Activated CD8-positive, alpha-beta memory T cell treated with anti-CD3 and anti-CD28 coated beads, Interleukin-2, amount 10 ng/mL, durations not matched to agents 7 days and 5 days (primary cell): ENCODE data around the gene TMEM52. TPM values are rescaled to one million over a fixed set of nuclear protein-coding genes. Genes with fewer than 3 reads are reported as not detected.
A peak's percentile ranks its signal among the peaks of the same experiment; 100 is the strongest.

Experiments
- ATAC-seq: fragments of 150-1000 bp; cut with Tn5 transposase; one replicate; pipeline ENCODE4 v1.10.0; 2021; ENCODE audit warnings: moderate library complexity
- CTCF ChIA-PET: fragments of 350-600 bp; sonication (Branson Sonifier 250); formaldehyde crosslinking; loops from one replicate; lab custom pipeline; 2021; ENCODE audit warnings: antibody characterized with exemption; lab: Charles Lee
- DNase-seq: peaks from one replicate; pipeline ENCODE4 v3.0.0-alpha.2; 2020
- H3K27ac Mint-ChIP-seq: one replicate; pipeline ENCODE4 v1.8.0; 2021; ENCODE audit warnings: mild to moderate bottlenecking, mixed read lengths
- H3K27me3 Mint-ChIP-seq: one replicate; pipeline ENCODE4 v1.8.0; 2021; ENCODE audit warnings: mixed read lengths
- H3K36me3 Mint-ChIP-seq: one replicate; pipeline ENCODE4 v1.8.0; 2021; ENCODE audit warnings: mild to moderate bottlenecking, mixed read lengths
- H3K4me1 Mint-ChIP-seq: one replicate; pipeline ENCODE4 v1.8.0; 2021; ENCODE audit warnings: mixed read lengths
- H3K4me3 Mint-ChIP-seq: one replicate; pipeline ENCODE4 v1.8.0; 2021; ENCODE audit warnings: mild to moderate bottlenecking, moderate library complexity, mixed read lengths
- H3K9me3 Mint-ChIP-seq: one replicate; pipeline ENCODE4 v1.8.0; 2022; ENCODE audit warnings: low read depth, mixed read lengths
- total RNA-seq, 2 experiments: library from RNA; stranded (reverse); gene quantifications; one replicate each; pipeline ENCODE4 v1.2.3, GENCODE V29; 2021

TMEM52 gene
- total RNA-seq, 2 experiments from 2014 or later, result not detected

DNA sequence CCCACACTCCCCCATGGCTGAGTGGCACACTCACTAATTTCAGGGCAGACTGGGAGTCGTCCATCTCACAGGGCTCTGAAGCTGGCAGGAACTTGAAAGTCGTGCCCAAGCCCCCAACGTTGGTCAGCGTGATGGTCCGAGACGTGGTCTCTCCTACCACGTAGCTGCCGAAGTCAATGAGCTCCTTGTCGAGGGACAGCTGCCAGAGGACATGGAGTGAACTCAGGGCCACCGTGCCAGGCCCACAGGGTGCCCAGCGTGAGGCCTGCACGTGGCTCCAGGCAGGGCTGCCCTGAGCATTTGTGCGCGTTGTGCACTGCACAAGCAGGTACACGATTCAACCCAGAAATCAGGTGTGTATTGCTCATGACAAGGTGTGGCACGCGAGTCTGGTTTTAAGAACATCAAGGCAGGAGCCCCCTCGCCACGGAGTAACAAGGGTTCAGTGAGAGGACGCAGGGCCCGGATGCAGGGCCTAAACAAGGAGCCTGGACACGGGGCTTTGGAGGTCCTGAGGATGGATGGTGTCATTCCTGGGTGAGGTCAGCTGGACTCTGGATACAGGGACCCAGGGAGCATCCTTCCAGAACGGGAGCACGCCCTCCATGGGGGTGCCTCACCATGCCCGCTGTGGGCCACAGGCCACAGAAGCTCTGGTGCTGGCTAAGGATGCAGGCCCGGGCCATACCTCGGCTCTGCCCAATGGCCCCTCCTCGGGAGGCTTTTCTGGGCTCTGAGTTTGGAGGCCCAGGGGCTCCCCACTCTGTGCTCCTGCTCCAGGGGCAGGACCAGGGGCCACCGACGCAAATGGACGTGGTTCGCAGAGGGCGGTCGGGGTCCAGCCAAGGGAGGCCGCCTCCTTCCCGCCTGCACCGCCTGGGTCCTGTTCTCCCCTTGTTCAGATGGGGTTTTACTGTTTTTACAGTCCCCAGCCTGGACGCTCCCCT is 37.8 kb upstream of the TMEM52 start:
- Mint-ChIP-seq H3K27ac (no peak overlapping the region), H3K9me3 (peaks cover 4% of the 10 kb centered on the region), H3K36me3 (peaks cover 1% of the 10 kb centered on the region), H3K4me1 (peaks cover 2% of the 10 kb centered on the region), H3K27me3 (peaks cover 14% of the 10 kb centered on the region), H3K4me3 (no peak overlapping the region)
- no peak for ATAC-seq
- CTCF ChIA-PET, result interaction anchor here (1.0 kb wide), 1 partner anchor 88 kb away, joined by 3 read pairs; no protein-coding TSS in a partner anchor
- DNase-seq, result no peak

DNA sequence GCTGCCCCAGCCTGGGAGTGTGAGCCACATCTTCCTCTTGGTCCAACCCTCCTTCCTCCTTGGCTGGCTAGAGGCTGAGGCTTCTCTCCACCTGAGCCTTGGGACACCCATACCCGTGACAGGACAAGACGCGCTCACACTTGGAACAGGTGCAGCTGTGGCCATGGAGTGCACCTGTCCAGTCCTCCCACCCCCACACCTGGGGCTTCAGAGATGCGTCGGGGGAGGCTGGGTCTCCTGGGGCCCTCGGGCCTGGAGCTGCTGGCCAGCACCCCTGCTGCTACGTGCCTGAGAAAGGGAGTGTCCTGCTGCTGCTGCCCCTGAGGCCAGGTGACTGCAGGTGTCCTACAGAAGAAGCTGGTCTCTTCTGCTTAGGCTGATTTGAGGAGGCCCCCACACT is 37.0 kb upstream of the TMEM52 start:
- H3K36me3 Mint-ChIP-seq, result peaks cover 1% of the 10 kb centered on the region
- DNase-seq (no peak), ATAC-seq (no peak)
- no peak overlapping the region for H3K27ac Mint-ChIP-seq
- CTCF ChIA-PET, result interaction anchor here (1.0 kb wide), 1 partner anchor 88 kb away, joined by 3 read pairs; no protein-coding TSS in a partner anchor
- H3K27me3 Mint-ChIP-seq, result peaks cover 10% of the 10 kb centered on the region
- peaks cover 5% of the 10 kb centered on the region for H3K9me3 Mint-ChIP-seq
- H3K4me1 Mint-ChIP-seq, result peaks cover 2% of the 10 kb centered on the region
- no peak overlapping the region for H3K4me3 Mint-ChIP-seq

DNA sequence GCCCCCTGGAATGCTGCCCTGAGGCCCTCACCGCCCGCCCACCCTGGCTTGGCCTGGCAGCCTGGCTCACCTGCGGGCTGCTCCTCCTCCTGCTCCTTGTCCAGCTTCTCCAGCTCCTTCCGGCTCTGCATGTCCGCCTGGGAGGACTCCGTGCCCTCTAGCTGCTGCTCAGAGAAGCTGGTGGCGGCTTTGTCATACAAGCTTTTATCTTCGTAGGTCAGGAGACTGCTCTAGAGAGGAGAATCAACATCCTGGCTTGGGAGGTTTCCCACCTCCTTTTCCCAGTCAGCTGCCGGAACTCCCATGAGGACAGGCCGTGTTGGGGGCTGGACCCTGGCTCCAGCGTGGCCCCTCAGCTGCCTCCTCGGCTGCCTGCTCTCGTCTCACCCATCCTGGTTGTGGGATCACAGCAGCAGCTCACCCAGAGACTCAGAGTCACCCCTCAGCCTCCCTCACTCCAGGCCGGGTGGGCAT is 36.6 kb upstream of the TMEM52 start:
- Mint-ChIP-seq H3K27ac (no peak overlapping the region), H3K4me3 (no peak overlapping the region), H3K4me1 (peaks cover 2% of the 10 kb centered on the region), H3K36me3 (peaks cover 1% of the 10 kb centered on the region), H3K27me3 (peaks cover 6% of the 10 kb centered on the region), H3K9me3 (peaks cover 10% of the 10 kb centered on the region)
- no peak for ATAC-seq
- DNase-seq, result no peak
- CTCF ChIA-PET, result interaction anchor here (1.0 kb wide), 1 partner anchor 89 kb away, joined by 3 read pairs; no protein-coding TSS in a partner anchor

DNA sequence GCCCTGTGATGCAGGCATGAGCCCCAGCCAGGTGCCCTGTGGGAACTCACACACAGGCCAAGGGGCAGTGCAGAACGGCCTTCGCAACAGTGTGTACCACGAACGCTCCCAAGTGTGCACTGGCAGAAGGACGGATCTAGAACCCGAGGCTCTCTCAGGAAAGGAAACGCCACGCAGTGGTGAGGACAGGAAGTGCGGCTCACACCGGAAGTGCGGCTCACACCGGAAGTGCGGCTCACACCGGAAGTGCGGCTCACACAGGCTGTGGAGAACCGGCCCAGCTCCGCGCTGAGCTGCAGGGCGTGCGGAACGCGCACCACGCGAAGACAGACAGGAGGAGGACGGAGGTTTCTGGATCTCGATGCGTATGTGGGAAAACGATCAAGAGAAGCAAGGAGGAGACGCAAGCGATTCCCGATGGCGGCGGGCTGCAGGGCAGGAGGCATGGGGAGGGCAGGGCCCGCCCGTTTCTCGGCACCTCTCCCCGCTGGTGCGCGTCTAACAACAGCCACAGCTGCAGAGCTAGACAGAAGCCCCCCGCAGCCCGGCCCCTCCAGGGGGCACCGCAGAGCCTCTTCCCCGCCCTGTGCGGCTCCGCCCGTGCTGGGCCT is 35.9 kb upstream of the TMEM52 start:
- no peaks in the 10 kb centered on the region for H3K4me1 Mint-ChIP-seq
- no peak overlapping the region for H3K27ac Mint-ChIP-seq
- no peak overlapping the region for H3K4me3 Mint-ChIP-seq
- H3K27me3 Mint-ChIP-seq, result peaks cover 3% of the 10 kb centered on the region
- peaks cover 11% of the 10 kb centered on the region for H3K9me3 Mint-ChIP-seq
- CTCF ChIA-PET, result no interaction called here
- DNase-seq (no peak), ATAC-seq (no peak)
- peaks cover 1% of the 10 kb centered on the region for H3K36me3 Mint-ChIP-seq

DNA sequence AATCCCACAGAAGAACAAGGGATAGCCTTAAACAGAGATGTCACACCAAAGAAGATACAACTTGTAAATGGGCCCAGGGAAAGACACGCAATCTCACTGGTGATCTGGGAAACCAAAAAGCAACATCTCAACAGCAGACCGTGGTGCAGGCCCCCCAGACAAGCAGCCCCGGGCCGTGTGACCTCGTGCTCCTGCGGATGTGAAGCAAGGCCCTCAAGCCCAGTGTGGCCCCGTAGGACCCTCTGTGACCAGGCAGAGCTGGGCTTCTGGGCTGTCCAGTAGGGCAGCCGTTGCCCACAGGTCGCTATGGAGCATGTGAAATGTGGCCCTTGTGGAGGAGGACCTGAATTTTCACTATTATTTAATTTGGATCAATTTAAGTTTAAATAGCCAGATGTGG is 34.9 kb upstream of the TMEM52 start:
- Mint-ChIP-seq H3K36me3 (peaks cover 1% of the 10 kb centered on the region), H3K9me3 (peaks cover 11% of the 10 kb centered on the region)
- CTCF ChIA-PET, result no interaction called here

DNA sequence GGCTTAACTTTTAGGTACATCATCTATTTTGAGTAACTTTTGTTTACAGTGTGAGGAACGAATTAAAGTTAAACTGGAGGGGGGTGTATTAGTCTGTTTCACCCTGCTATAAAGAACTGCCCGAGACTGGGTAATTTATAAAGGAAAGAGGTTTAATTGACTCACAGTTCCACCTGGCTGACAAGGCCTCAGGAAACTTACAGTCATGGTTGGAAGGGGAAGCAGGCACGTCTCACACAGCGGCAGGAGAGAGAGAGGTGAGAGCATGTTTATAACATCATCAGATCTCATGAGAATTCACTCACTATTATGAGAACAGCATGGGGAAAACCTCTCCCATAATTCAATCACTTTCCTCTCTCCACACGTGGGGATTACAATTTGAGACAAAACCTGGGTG is 31.9 kb upstream of the TMEM52 start:
- H3K4me1 Mint-ChIP-seq, result no peaks in the 10 kb centered on the region
- H3K27me3 Mint-ChIP-seq, result peaks cover 3% of the 10 kb centered on the region
- no peak overlapping the region for H3K4me3 Mint-ChIP-seq
- H3K27ac Mint-ChIP-seq, result no peak overlapping the region
- CTCF ChIA-PET, result no interaction called here
- ATAC-seq, result no peak
- peaks cover 1% of the 10 kb centered on the region for H3K36me3 Mint-ChIP-seq
- peaks cover 11% of the 10 kb centered on the region for H3K9me3 Mint-ChIP-seq
- DNase-seq, result no peak

More for the DNA sequence above, 34.9 kb upstream of the TMEM52 start:
- DNase-seq (no peak), ATAC-seq (no peak)
- peaks cover 3% of the 10 kb centered on the region for H3K27me3 Mint-ChIP-seq
- no peaks in the 10 kb centered on the region for H3K4me1 Mint-ChIP-seq
- H3K27ac Mint-ChIP-seq, result no peak overlapping the region
- no peak overlapping the region for H3K4me3 Mint-ChIP-seq

DNA sequence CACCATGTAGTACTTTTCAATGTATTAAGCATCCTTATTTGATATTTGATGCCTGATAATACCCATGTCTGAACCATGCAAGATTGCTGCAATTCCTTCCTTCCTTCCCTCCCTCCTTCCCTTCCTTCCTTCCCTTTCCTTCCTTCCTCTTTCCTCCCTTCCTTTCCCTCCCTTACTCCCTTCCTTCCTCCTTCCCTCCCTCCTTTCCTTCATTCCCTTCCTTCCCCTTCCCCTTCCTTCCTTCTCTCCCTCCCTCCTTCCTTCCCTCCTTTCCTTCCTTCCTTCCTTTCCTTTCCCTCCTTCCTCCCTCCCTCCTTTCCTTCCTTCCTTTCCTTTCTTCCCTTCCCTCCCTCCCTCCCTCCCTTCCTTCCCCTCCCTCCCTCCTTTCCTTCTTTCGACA is 29.7 kb upstream of the TMEM52 start:
- Mint-ChIP-seq H3K4me3 (no peak overlapping the region), H3K4me1 (peaks cover 2% of the 10 kb centered on the region), H3K27ac (no peak overlapping the region), H3K36me3 (no peaks in the 10 kb centered on the region), H3K9me3 (peaks cover 7% of the 10 kb centered on the region), H3K27me3 (peaks cover 3% of the 10 kb centered on the region)
- ATAC-seq (no peak), DNase-seq (no peak)
- CTCF ChIA-PET, result interaction anchor here (0.8 kb wide), 1 partner anchor 96 kb away, joined by 4 read pairs; no protein-coding TSS in a partner anchor

DNA sequence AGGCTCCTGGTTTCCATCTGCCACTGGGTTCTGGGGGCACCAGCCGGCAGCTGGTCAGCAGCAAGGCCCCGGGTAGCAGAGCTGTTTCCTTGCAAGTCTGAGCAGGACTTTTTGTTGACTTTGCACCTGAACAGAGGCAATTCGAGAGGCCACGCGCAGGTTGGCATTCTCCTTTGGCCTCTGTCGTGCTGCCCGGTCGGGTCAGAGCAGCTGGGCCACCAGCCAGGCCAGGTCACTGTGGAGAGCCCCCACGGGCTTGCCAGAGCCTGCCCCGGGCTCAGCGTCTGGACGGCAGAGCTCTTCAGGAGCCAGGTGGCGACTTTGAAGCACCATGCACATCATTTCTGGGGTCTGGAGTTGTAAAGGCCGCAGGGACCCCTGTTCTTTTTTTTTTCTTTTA is 28.4 kb upstream of the TMEM52 start:
- no peaks in the 10 kb centered on the region for H3K36me3 Mint-ChIP-seq
- no peak overlapping the region for H3K27ac Mint-ChIP-seq
- CTCF ChIA-PET, result interaction anchor here (0.8 to 4.6 kb wide), 2 partner anchors 93 to 97 kb away, joined by 3 to 27 read pairs; no protein-coding TSS in a partner anchor
- no peak for ATAC-seq
- peaks cover 2% of the 10 kb centered on the region for H3K4me1 Mint-ChIP-seq
- no peak for DNase-seq
- no peak overlapping the region for H3K4me3 Mint-ChIP-seq
- peaks cover 3% of the 10 kb centered on the region for H3K27me3 Mint-ChIP-seq
- H3K9me3 Mint-ChIP-seq, result peaks cover 7% of the 10 kb centered on the region

DNA sequence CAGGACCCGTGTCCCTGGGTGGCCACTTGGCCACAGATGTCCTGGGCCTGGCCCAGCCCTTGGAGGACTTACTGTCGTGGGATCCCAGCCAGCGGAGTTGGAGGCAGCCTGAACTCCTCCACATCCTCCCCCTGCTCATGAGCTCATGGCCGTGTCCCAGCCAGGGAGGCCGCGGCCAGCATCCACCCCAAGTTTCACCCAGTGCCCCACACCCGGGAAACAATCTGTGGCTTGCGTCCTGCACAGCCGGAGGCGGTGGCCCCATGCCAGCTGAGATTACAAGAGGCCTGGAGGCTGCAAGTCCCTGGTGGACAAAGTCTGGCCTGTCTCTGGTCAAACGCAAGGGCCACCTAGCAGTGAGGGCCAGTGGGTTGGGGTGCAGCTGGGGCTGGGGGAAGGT is 27.5 kb upstream of the TMEM52 start:
- DNase-seq (no peak), ATAC-seq (no peak)
- H3K36me3 Mint-ChIP-seq, result no peaks in the 10 kb centered on the region
- H3K4me3 Mint-ChIP-seq, result no peak overlapping the region
- H3K9me3 Mint-ChIP-seq, result peaks cover 7% of the 10 kb centered on the region
- H3K4me1 Mint-ChIP-seq, result peaks cover 2% of the 10 kb centered on the region
- H3K27me3 Mint-ChIP-seq, result no peaks in the 10 kb centered on the region
- CTCF ChIA-PET, result interaction anchor here (4.6 kb wide), 1 partner anchor 98 kb away, joined by 27 read pairs; no protein-coding TSS in a partner anchor
- H3K27ac Mint-ChIP-seq, result no peak overlapping the region

DNA sequence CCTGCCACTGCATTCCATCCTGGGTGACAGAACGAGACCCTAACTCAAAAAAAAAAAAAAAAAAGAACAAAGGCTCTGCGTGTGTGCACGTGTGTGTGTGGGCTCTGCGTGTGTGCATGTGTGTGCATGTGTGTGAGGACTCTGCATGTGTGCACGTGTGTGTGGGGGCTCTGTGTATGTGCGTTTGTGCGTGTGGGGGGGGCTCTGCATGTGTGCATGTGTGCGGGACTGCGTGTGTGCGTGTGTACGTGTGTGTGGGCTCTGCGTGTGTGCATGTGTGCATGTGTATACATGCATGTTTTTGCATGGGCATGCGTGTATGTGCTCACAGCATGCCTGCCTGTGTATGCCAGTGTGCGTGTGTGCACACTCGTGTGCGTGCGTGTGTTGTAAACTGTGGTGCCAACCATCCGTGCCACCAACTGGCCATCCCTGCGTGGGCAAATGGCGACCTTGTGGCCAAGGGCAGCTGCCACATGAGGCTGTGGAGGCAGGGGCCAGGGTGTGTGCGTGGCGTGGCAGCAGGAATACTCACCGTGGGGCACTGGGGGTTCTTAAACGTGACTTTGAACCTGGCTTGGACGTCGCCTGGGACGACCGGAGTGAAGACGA is 26.8 kb upstream of the TMEM52 start:
- H3K4me1 Mint-ChIP-seq, result peaks cover 2% of the 10 kb centered on the region
- ATAC-seq, result no peak
- H3K4me3 Mint-ChIP-seq, result no peak overlapping the region
- H3K36me3 Mint-ChIP-seq, result no peaks in the 10 kb centered on the region
- CTCF ChIA-PET, result interaction anchor here (4.6 kb wide), 1 partner anchor 99 kb away, joined by 27 read pairs; no protein-coding TSS in a partner anchor
- no peaks in the 10 kb centered on the region for H3K27me3 Mint-ChIP-seq
- DNase-seq, result no peak
- H3K27ac Mint-ChIP-seq, result no peak overlapping the region
- H3K9me3 Mint-ChIP-seq, result peaks cover 4% of the 10 kb centered on the region

DNA sequence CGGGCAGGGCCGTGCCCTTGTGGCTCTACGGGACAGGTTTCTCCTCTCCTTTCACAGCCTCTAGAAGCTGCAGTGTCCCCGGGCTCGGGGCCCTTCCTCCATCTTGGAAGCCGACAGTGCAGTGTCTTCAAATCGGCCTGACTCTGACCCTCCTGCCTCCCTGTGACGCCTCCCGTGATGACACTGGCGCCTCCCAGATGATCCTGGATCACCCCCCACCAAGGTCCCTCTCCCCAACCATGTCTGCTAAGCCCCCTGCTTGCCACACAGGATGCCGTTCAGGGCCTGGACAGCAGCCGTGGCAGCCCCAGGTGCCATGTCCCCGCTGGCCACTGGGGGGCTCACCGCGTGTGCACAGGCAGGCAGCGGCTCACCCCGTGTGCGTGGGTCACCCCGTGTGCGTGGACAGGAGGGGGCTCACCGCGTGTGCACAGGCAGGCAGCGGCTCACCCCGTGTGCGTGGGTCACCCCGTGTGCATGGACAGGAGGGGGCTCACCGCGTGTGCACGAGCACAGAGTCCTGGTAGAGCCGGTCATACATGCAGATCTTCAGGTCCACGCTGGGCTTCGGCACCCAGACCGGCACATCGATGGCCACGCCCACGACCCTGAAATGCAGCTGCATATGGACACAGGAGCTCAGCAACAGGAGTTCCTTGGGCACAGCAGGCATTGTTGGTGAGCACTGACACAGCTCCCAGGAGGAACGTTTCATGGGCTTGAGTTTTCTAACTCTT is 24.9 kb upstream of the TMEM52 start:
- ATAC-seq (peak; percentile 89), DNase-seq (peak; percentile 68)
- Mint-ChIP-seq H3K9me3 (no peaks in the 10 kb centered on the region), H3K27ac (no peak overlapping the region), H3K4me3 (no peak overlapping the region), H3K36me3 (no peaks in the 10 kb centered on the region), H3K4me1 (peaks cover 2% of the 10 kb centered on the region), H3K27me3 (no peaks in the 10 kb centered on the region)
- CTCF ChIA-PET, result interaction anchor here (0.9 to 4.6 kb wide), 2 partner anchors 62 to 101 kb away, joined by 3 to 27 read pairs; no protein-coding TSS in a partner anchor

DNA sequence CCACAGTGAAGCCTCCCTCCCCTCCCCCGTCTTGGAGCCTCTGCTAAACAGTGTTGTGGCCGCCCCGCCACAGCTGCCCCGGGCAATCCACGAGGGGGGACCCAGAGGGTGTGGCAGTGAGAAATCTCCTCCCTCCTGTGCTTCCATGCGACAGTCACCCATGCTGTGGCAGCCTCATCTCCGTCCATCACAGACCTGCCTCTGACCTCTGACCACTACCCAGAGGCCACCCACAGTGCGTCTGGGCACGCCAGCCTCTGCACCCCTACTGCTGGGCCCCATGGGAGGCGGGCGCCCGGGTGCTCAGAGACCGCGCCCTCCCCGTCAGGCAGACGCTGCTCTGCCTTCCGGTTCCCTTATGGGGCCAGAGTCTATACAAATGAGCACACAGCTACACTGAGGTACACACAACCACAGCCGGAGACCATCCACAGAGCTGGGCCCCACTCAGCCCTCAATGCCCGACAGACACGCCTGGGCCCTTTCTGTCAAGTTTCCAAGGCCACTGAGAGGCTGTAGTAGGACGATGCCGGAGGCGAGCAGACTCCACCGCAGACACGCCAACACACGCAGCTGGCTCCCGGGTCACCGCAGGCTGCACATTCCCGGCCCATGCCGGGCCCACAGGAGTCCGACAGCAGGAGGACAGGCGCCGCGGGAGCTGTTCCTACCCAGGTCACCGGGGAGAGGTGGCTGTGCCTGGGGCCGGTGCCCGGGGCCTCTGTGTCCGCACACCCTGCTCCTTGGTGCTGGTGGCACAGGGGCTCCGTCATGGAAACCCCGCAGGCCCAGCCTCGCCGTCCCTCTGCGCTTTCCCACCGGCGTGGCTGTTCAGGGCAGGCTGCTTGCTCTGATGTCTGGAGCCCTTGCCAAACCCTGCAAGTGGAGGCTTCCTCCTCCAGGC is 23.9 kb upstream of the TMEM52 start:
- CTCF ChIA-PET, result interaction anchor here (0.9 to 4.6 kb wide), 2 partner anchors 102 kb away, joined by 4 to 27 read pairs; no protein-coding TSS in a partner anchor
- H3K4me3 Mint-ChIP-seq, result no peak overlapping the region
- peaks cover 2% of the 10 kb centered on the region for H3K4me1 Mint-ChIP-seq
- ATAC-seq (no peak), DNase-seq (no peak)
- no peak overlapping the region for H3K27ac Mint-ChIP-seq
- no peaks in the 10 kb centered on the region for H3K9me3 Mint-ChIP-seq
- H3K27me3 Mint-ChIP-seq, result no peaks in the 10 kb centered on the region
- no peaks in the 10 kb centered on the region for H3K36me3 Mint-ChIP-seq
